Stomach (tissue), 9 donors: Measurements from ENCODE around the gene LDLR. TPM values are rescaled to one million over a fixed set of nuclear protein-coding genes. Genes with fewer than 3 reads are reported as not detected.

Experiments
- DNase-seq, 2 donors: peaks; one replicate each; pipeline versions ENCODE4 v3.0.0 to v3.0.0-alpha.2; 2013 to 2019
- H3K27ac ChIP-seq, 5 donors: fragments of 200-600 bp in 4 of 5; sonication (generic) in 4 of 5; one replicate each; pipeline ENCODE4 v1.5.1; 2013 to 2019; ENCODE audit warnings: mild to moderate bottlenecking in 1 of 5, moderate library complexity in 1 of 5
- H3K27me3 ChIP-seq, 3 donors: fragments of 200-600 bp; sonication (generic); one replicate each; pipeline ENCODE4 v1.5.1; 2017 to 2019; ENCODE audit warnings: mixed run types in 1 of 3
- H3K36me3 ChIP-seq, 4 donors: fragments of 200-600 bp; sonication (generic); 1 replicate in 3 of 4; 2 replicates in 1 of 4; pipeline ENCODE4 v1.5.1; 2016 to 2019
- H3K4me1 ChIP-seq, 4 donors: fragments of 200-600 bp; sonication (generic); one replicate each; pipeline ENCODE4 v1.5.1; 2016 to 2019
- H3K4me3 ChIP-seq, 4 donors: fragments of 200-600 bp; sonication (generic) in 3 of 4; one replicate each; pipeline ENCODE4 v1.5.1; 2016 to 2019; ENCODE audit warnings: mild to moderate bottlenecking in 1 of 4
- H3K9me3 ChIP-seq, 4 donors: fragments of 200-600 bp; sonication (generic); one replicate each; pipeline ENCODE4 v1.5.1; 2016 to 2019
- EP300 ChIP-seq: sonication (generic); formaldehyde crosslinking; IDR thresholded peaks from one replicate; pipeline ENCODE4 v1.6.1; 2017; ENCODE audit warnings: antibody characterized with exemption
- POLR2A ChIP-seq, 4 donors: fragments of 450-650 bp; IDR thresholded peaks; one replicate each; pipeline ENCODE4 v1.6.1; 2016; ENCODE audit warnings: antibody characterized with exemption in 4 of 4, control low read depth in 2 of 4, mild to moderate bottlenecking in 1 of 4, moderate library complexity in 1 of 4
- POLR2AphosphoS5 ChIP-seq, 3 donors: sonication (generic); formaldehyde crosslinking; IDR thresholded peaks; one replicate each; pipeline ENCODE4 v1.6.1; 2016; ENCODE audit warnings: antibody characterized with exemption in 3 of 3
- WGBS, 5 donors: extraction: QIAGEN DNeasy Blood & Tissue Kit in 3 of 5; methylation state at CpG; one replicate each; pipeline versions ENCODE4 v1.1.5 to v1.1.7; 2013 to 2018; 5-methylcytosine and 5-hydroxymethylcytosine counted together
- intact Hi-C: fragments of 100-400 bp; cut with DNase I; formaldehyde crosslinking; loops from one replicate; pipeline ENCODE4 v1.15.1; 2023; ENCODE audit warnings: low total_unique reads
- polyA plus RNA-seq, 3 donors: library from polyadenylated mRNA; stranded (reverse); fragments of 200-250 nt; gene quantifications; one replicate each; pipeline ENCODE4 v1.2.3, GENCODE V29; 2013
- total RNA-seq, 5 donors: library from RNA; depleted of rRNA; stranded (reverse); fragments of >200 nt; gene quantifications; one replicate each; pipeline versions ENCODE4 v1.1.0 to v1.2.3, GENCODE V29; 2014 to 2016
- TF ChIP-seq, protein P1 (sequence below), 7 experiments: fragments of 450-650 bp in 4 of 7; fragments of 200-600 bp in 3 of 7; sonication (generic) in 3 of 7; IDR thresholded peaks; one replicate each; pipeline ENCODE4 v1.5.1; 2016 to 2019; ENCODE audit warnings: antibody characterized with exemption in 7 of 7, control low read depth in 2 of 7, mild to moderate bottlenecking in 1 of 7
- donor health status: healthy with polysubstance abuse.
- donor health status: Bipolar disorder and iron deficiency.
- donor health status: healthy.

Gene LDLR
- total and polyA plus RNA-seq, 8 donors: 23.2 to 626 (median 87.2) TPM

DNA sequence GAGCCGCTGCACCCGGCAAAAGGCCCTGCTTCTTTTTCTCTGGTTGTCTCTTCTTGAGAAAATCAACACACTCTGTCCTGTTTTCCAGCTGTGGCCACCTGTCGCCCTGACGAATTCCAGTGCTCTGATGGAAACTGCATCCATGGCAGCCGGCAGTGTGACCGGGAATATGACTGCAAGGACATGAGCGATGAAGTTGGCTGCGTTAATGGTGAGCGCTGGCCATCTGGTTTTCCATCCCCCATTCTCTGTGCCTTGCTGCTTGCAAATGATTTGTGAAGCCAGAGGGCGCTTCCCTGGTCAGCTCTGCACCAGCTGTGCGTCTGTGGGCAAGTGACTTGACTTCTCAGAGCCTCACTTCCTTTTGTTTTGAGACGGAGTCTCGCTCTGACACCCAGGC is 17.2 kb downstream of the LDLR start:
- TF ChIP-seq EP300 (peak; percentile 4), POLR2AphosphoS5 (IDR thresholded peaks at IDR 0.05) (peak; percentile 24 to 78 (median 59)), POLR2A (IDR thresholded peaks at IDR 0.05) (no peak)
- WGBS, 5 donors: 71 to 82% (median 81%) methylated on average over 13 of the region's 13 CpGs
- Histone ChIP-seq H3K27me3 (no peaks in the 10 kb centered on the region), H3K36me3 (peaks cover 83 to 100% (median 100%) of the 10 kb centered on the region in 4 donors), H3K4me1 (peaks cover 0 to 18% (median 8%) of the 10 kb centered on the region in 4 donors), H3K4me3 (no peak overlapping the region), H3K9me3 (no peaks in the 10 kb centered on the region), H3K27ac (peak overlapping the region in 4 of 5 donors; percentile 20 to 73 (median 26))
- intact Hi-C loops: no loop called here
- peak in 1 of 2 donors; percentile 74 for DNase-seq

DNA sequence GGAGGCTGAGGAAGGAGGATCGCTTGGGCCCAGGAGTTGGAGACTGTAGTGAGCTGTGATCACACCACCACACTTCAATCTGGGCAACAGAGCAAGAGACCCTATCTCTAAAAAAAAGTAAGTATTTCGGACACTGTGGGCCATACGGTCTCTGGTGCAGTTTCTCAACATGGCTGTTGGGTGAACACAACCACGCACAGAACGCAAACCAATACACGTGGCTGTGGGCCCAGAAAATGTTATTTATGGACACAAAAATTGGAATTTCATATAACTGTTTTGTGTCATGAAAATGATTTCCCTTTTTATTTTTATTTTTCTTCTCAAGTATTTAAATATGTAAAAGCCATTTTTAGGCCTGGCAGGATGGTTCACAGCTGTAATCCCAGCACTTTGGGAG is 19.5 kb downstream of the LDLR start:
- intact Hi-C loops: no loop called here
- H3K36me3 ChIP-seq: peaks cover 87 to 100% (median 100%) of the 10 kb centered on the region in 4 donors
- DNase-seq: no peak
- no peaks in the 10 kb centered on the region for H3K9me3 ChIP-seq
- no peak overlapping the region for H3K27ac ChIP-seq
- H3K27me3 ChIP-seq: no peaks in the 10 kb centered on the region
- H3K4me1 ChIP-seq: peaks cover 0 to 11% (median under 1%) of the 10 kb centered on the region in 4 donors
- no peak for TF ChIP-seq POLR2A (IDR thresholded peaks at IDR 0.05)
- TF ChIP-seq, protein P1, sequence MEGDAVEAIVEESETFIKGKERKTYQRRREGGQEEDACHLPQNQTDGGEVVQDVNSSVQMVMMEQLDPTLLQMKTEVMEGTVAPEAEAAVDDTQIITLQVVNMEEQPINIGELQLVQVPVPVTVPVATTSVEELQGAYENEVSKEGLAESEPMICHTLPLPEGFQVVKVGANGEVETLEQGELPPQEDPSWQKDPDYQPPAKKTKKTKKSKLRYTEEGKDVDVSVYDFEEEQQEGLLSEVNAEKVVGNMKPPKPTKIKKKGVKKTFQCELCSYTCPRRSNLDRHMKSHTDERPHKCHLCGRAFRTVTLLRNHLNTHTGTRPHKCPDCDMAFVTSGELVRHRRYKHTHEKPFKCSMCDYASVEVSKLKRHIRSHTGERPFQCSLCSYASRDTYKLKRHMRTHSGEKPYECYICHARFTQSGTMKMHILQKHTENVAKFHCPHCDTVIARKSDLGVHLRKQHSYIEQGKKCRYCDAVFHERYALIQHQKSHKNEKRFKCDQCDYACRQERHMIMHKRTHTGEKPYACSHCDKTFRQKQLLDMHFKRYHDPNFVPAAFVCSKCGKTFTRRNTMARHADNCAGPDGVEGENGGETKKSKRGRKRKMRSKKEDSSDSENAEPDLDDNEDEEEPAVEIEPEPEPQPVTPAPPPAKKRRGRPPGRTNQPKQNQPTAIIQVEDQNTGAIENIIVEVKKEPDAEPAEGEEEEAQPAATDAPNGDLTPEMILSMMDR (IDR thresholded peaks at IDR 0.05): no peak
- TF ChIP-seq POLR2AphosphoS5 (IDR thresholded peaks at IDR 0.05): no peak
- TF ChIP-seq EP300: no peak
- 88 to 93% (median 90%) methylated on average over 6 of the region's 6 CpGs for WGBS, 5 donors
- no peak overlapping the region for H3K4me3 ChIP-seq

DNA sequence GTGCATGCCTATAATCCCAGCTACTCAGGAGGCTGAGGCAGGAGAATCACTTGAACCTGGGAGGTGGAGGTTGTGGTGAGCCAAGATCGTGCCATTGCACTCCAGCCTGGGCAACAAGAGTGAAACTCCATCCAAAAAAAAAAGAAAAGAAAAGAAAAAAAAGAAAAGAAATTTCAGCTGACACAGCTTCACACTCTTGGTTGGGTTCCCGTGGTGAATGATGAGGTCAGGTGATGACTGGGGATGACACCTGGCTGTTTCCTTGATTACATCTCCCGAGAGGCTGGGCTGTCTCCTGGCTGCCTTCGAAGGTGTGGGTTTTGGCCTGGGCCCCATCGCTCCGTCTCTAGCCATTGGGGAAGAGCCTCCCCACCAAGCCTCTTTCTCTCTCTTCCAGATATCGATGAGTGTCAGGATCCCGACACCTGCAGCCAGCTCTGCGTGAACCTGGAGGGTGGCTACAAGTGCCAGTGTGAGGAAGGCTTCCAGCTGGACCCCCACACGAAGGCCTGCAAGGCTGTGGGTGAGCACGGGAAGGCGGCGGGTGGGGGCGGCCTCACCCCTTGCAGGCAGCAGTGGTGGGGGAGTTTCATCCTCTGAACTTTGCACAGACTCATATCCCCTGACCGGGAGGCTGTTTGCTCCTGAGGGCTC is 22.0 kb downstream of the LDLR start:
- Histone ChIP-seq H3K27me3 (no peaks in the 10 kb centered on the region), H3K9me3 (no peaks in the 10 kb centered on the region), H3K27ac (no peak overlapping the region), H3K4me3 (no peak overlapping the region), H3K36me3 (peaks cover 90 to 100% (median 100%) of the 10 kb centered on the region in 4 donors), H3K4me1 (peaks cover 0 to 2% (median 0%) of the 10 kb centered on the region in 4 donors)
- TF ChIP-seq EP300: no peak
- TF ChIP-seq, protein P1 (IDR thresholded peaks at IDR 0.05): no peak
- no peak for TF ChIP-seq POLR2AphosphoS5 (IDR thresholded peaks at IDR 0.05)
- no peak for TF ChIP-seq POLR2A (IDR thresholded peaks at IDR 0.05)
- intact Hi-C loops: no loop called here
- WGBS, 5 donors: 87 to 94% (median 88%) methylated on average over 15 of the region's 15 CpGs
- no peak for DNase-seq

DNA sequence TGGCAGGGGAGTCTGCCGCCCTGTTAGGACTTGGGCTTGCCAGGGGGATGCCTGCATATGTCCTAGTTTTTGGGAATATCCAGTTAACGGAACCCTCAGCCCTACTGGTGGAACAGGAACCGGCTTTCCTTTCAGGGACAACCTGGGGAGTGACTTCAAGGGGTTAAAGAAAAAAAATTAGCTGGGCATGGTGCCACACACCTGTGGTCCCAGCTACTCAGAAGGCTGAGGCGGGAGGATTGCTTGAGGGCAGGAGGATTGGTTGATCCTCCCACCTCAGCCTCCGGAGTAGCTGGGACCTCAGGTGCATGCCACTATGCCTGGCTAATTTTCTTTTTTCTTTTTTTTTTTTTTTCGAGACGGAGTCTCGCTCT is 22.5 kb downstream of the LDLR start:
- H3K4me1 ChIP-seq: no peaks in the 10 kb centered on the region
- H3K36me3 ChIP-seq: peaks cover 90 to 100% (median 100%) of the 10 kb centered on the region in 4 donors
- H3K27ac ChIP-seq: no peak overlapping the region
- no peak overlapping the region for H3K4me3 ChIP-seq
- intact Hi-C loops: no loop called here
- TF ChIP-seq, protein P1 (IDR thresholded peaks at IDR 0.05): no peak
- TF ChIP-seq EP300 (no peak), POLR2A (IDR thresholded peaks at IDR 0.05) (no peak), POLR2AphosphoS5 (IDR thresholded peaks at IDR 0.05) (no peak)
- no peaks in the 10 kb centered on the region for H3K27me3 ChIP-seq
- DNase-seq: no peak
- 70 to 79% (median 71%) methylated on average over 5 to 8 of the region's 8 CpGs for WGBS, 5 donors
- H3K9me3 ChIP-seq: no peaks in the 10 kb centered on the region

DNA sequence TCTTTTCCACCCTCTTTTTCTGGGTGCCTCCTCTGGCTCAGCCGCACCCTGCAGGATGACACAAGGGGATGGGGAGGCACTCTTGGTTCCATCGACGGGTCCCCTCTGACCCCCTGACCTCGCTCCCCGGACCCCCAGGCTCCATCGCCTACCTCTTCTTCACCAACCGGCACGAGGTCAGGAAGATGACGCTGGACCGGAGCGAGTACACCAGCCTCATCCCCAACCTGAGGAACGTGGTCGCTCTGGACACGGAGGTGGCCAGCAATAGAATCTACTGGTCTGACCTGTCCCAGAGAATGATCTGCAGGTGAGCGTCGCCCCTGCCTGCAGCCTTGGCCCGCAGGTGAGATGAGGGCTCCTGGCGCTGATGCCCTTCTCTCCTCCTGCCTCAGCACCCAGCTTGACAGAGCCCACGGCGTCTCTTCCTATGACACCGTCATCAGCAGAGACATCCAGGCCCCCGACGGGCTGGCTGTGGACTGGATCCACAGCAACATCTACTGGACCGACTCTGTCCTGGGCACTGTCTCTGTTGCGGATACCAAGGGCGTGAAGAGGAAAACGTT is 24.0 kb downstream of the LDLR start:
- peaks cover 91 to 100% (median 100%) of the 10 kb centered on the region in 4 donors for H3K36me3 ChIP-seq
- intact Hi-C loops: no loop called here

More for the DNA sequence above, 24.0 kb downstream of the LDLR start:
- H3K4me1 ChIP-seq: no peaks in the 10 kb centered on the region
- H3K27ac ChIP-seq: no peak overlapping the region
- no peaks in the 10 kb centered on the region for H3K9me3 ChIP-seq
- no peaks in the 10 kb centered on the region for H3K27me3 ChIP-seq
- no peak for TF ChIP-seq POLR2A (IDR thresholded peaks at IDR 0.05)
- no peak for TF ChIP-seq EP300
- TF ChIP-seq POLR2AphosphoS5 (IDR thresholded peaks at IDR 0.05): no peak
- TF ChIP-seq, protein P1 (IDR thresholded peaks at IDR 0.05): no peak
- WGBS, 5 donors: 91 to 97% (median 94%) methylated on average over 27 of the region's 27 CpGs
- no peak for DNase-seq
- no peak overlapping the region for H3K4me3 ChIP-seq
